Adipose tissue (tissue), 3 donors: ENCODE data around the gene ALPP. TPM values are rescaled to one million over a fixed set of nuclear protein-coding genes. Genes with fewer than 3 reads are reported as not detected.
"Not testable (repeated sequence)": the region's sequence is repeated elsewhere in the genome, so short reads cannot be mapped to it uniquely, and the experiment has no call there.

Source experiments
- H3K27ac ChIP-seq: one replicate; pipeline ENCODE4 v1.5.1; 2013; ENCODE audit warnings: low read depth, low read length
- WGBS, 3 donors: extraction: QIAGEN DNeasy Blood & Tissue Kit; methylation state at CpG; one replicate each; pipeline ENCODE4 v1.1.7; 2013; 5-methylcytosine and 5-hydroxymethylcytosine counted together
- polyA plus RNA-seq, 3 donors: library from polyadenylated mRNA; stranded (reverse); fragments of 200-250 nt; gene quantifications; one replicate each; pipeline ENCODE4 v1.2.3, GENCODE V29; 2013
- donor health status: healthy with polysubstance abuse.
- donor health status: Bipolar disorder and iron deficiency.
- donor health status: healthy.

ALPP gene
- polyA plus RNA-seq = not detected

GRCh38 chr2:232378735-232379151 lies at the start of gene ALPP:
Gene ALPP, plus strand, starts transcription at chr2:232378751. Its CDS starts 52 bp downstream, at chr2:232378803.
- 74 to 91% (median 89%) methylated on average over 12 of the region's 12 CpGs for WGBS, 3 donors

GRCh38 chr2:232329716-232330067 lies 48.9 kb upstream of the ALPP start:
- H3K27ac ChIP-seq = no peak overlapping the region
- 89 to 97% (median 96%) methylated on average over 15 of the region's 15 CpGs for WGBS, 3 donors

More at GRCh38 chr2:232378735-232379151, at the start of gene ALPP:
- H3K27ac ChIP-seq = not testable (repeated sequence)

- no peak overlapping the region for H3K27ac ChIP-seq
- 85 to 90% (median 89%) methylated on average over 11 to 15 of the region's 17 CpGs for WGBS, 3 donors
These were observed 48.2 kb upstream of the ALPP start for GRCh38 chr2:232330068-232330999.

- 84 to 89% (median 84%) methylated on average over 11 of the region's 11 CpGs for WGBS, 3 donors
- not testable (repeated sequence) for H3K27ac ChIP-seq
These were observed 47.5 kb upstream of the ALPP start for GRCh38 chr2:232331061-232331460.

- not testable (repeated sequence) for H3K27ac ChIP-seq
- WGBS, 3 donors = 89 to 96% (median 93%) methylated on average over 8 to 11 of the region's 11 CpGs
These were observed 46.9 kb upstream of the ALPP start for GRCh38 chr2:232331641-232332040.

- 83 to 88% (median 85%) methylated on average over 17 to 24 of the region's 26 CpGs for WGBS, 3 donors
- not testable (repeated sequence) for H3K27ac ChIP-seq
These were observed 46.2 kb upstream of the ALPP start for GRCh38 chr2:232332244-232332939.

- 78 to 85% (median 83%) methylated on average over 6 to 9 of the region's 10 CpGs for WGBS, 3 donors
- H3K27ac ChIP-seq = no peak overlapping the region
These were observed 45.7 kb upstream of the ALPP start for GRCh38 chr2:232332940-232333259.

GRCh38 chr2:232333361-232334135 lies 45.0 kb upstream of the ALPP start:
- 94 to 95% (median 94%) methylated on average over 25 to 28 of the region's 28 CpGs for WGBS, 3 donors
- no peak overlapping the region for H3K27ac ChIP-seq

GRCh38 chr2:232334136-232334884 lies 44.2 kb upstream of the ALPP start:
- H3K27ac ChIP-seq = not testable (repeated sequence)
- WGBS, 3 donors = 94 to 96% (median 95%) methylated on average over 29 to 30 of the region's 33 CpGs

- 88 to 93% (median 91%) methylated on average over 5 to 6 of the region's 6 CpGs for WGBS, 3 donors
- not testable (repeated sequence) for H3K27ac ChIP-seq
These were observed 43.7 kb upstream of the ALPP start for GRCh38 chr2:232334885-232335205.

- not testable (repeated sequence) for H3K27ac ChIP-seq
- WGBS, 3 donors = 57 to 70% (median 62%) methylated on average over 10 to 15 of the region's 15 CpGs
These were observed 43.2 kb upstream of the ALPP start for GRCh38 chr2:232335206-232335858.

- 88 to 91% (median 89%) methylated on average over 4 of the region's 4 CpGs for WGBS, 3 donors
- no peak overlapping the region for H3K27ac ChIP-seq
These were observed 42.7 kb upstream of the ALPP start for GRCh38 chr2:232335859-232336215.

- 94 to 97% (median 95%) methylated on average over 15 of the region's 15 CpGs for WGBS, 3 donors
- no peak overlapping the region for H3K27ac ChIP-seq
These were observed 42.3 kb upstream of the ALPP start for GRCh38 chr2:232336241-232336736.

GRCh38 chr2:232336981-232337720 lies 41.4 kb upstream of the ALPP start:
- 83 to 89% (median 83%) methylated on average over 16 to 18 of the region's 18 CpGs for WGBS, 3 donors
- no peak overlapping the region for H3K27ac ChIP-seq

- H3K27ac ChIP-seq = not testable (repeated sequence)
- 88 to 95% (median 93%) methylated on average over 9 to 10 of the region's 16 CpGs for WGBS, 3 donors
These were observed 40.3 kb upstream of the ALPP start for GRCh38 chr2:232338094-232338758.

- H3K27ac ChIP-seq = no peak overlapping the region
- 89 to 90% (median 90%) methylated on average over 7 of the region's 7 CpGs for WGBS, 3 donors
These were observed 39.8 kb upstream of the ALPP start for GRCh38 chr2:232338759-232339106.
